GM20000 (cell line): ENCODE data around the gene IL18BP.

Experiments
- DNase-seq: peaks from one replicate; pipeline ENCODE4 v3.0.0; 2012; ENCODE audit warnings: low spot score
- CTCF ChIP-seq: IDR thresholded peaks from 2 replicates; pipeline ENCODE4 v1.5.1; 2012; ENCODE audit warnings: mild to moderate bottlenecking, control low read depth; ENCODE audit errors: extremely low read depth, missing control alignments

IL18BP gene

GRCh38 chr11:72048766-72049460 is 50.2 kb downstream of the IL18BP start:
- no peak for TF ChIP-seq CTCF
- no peak for DNase-seq
